WTC11 (cell line): Measurements from ENCODE around the gene TMEM234. TPM values are rescaled to one million over a fixed set of nuclear protein-coding genes. Genes with fewer than 3 reads are reported as not detected.

Experiments used
- AR ChIP-seq: fragments of 250-450 bp; sonication (Bioruptor Pico); IDR thresholded peaks from 2 replicates; pipeline ENCODE4 v1.9.0; 2021; ENCODE audit warnings: mild to moderate bottlenecking
- E2F4 ChIP-seq: sonication (generic); formaldehyde crosslinking; IDR thresholded peaks from 2 replicates; pipeline ENCODE4 v1.8.1; 2022; ENCODE audit warnings: low read depth, mild to moderate bottlenecking, moderate library complexity, missing genetic modification reagents, borderline replicate concordance
- E2F5 ChIP-seq: sonication (generic); formaldehyde crosslinking; IDR thresholded peaks from 2 replicates; pipeline ENCODE4 v1.8.1; 2022; ENCODE audit warnings: mild to moderate bottlenecking, moderate library complexity, missing genetic modification reagents
- ERG ChIP-seq: fragments of 250-450 bp; sonication (Bioruptor Pico); IDR thresholded peaks from 2 replicates; pipeline ENCODE4 v1.8.0; 2021; ENCODE audit warnings: mild to moderate bottlenecking
- FOXK1 ChIP-seq: sonication (generic); formaldehyde crosslinking; IDR thresholded peaks from 2 replicates; pipeline ENCODE4 v1.8.0; 2022; ENCODE audit warnings: mild to moderate bottlenecking, moderate library complexity, missing genetic modification reagents
- FOXP1 ChIP-seq: sonication (generic); formaldehyde crosslinking; IDR thresholded peaks from 2 replicates; pipeline ENCODE4 v1.8.0; 2022; ENCODE audit warnings: missing genetic modification reagents, mild to moderate bottlenecking, moderate library complexity, borderline replicate concordance
- IRF1 ChIP-seq: sonication (generic); formaldehyde crosslinking; IDR thresholded peaks from 2 replicates; pipeline ENCODE4 v1.8.0; 2023; ENCODE audit warnings: missing genetic modification reagents
- MLX ChIP-seq: sonication (generic); formaldehyde crosslinking; IDR thresholded peaks from 2 replicates; pipeline ENCODE4 v1.8.1; 2023; ENCODE audit warnings: mild to moderate bottlenecking, missing genetic modification reagents, moderate library complexity
- NR2C2 ChIP-seq: sonication (generic); formaldehyde crosslinking; IDR thresholded peaks from 2 replicates; pipeline ENCODE4 v1.8.0; 2022; ENCODE audit warnings: mild to moderate bottlenecking, missing genetic modification reagents
- PRDM15 ChIP-seq: sonication (generic); formaldehyde crosslinking; IDR thresholded peaks from 2 replicates; pipeline ENCODE4 v1.8.0; 2022; ENCODE audit warnings: missing genetic modification reagents
- SMAD4 ChIP-seq: sonication (generic); formaldehyde crosslinking; IDR thresholded peaks from 2 replicates; pipeline ENCODE4 v1.8.0; 2022; ENCODE audit warnings: mild to moderate bottlenecking, missing genetic modification reagents
- SOX15 ChIP-seq: fragments of 250-450 bp; sonication (Bioruptor Pico); IDR thresholded peaks from 2 replicates; pipeline ENCODE4 v1.9.0; 2021; ENCODE audit warnings: mild to moderate bottlenecking
- USF1 ChIP-seq: sonication (generic); formaldehyde crosslinking; IDR thresholded peaks from 2 replicates; pipeline ENCODE4 v1.8.0; 2022; ENCODE audit warnings: mild to moderate bottlenecking, missing genetic modification reagents
- USF2 ChIP-seq: sonication (generic); formaldehyde crosslinking; IDR thresholded peaks from 2 replicates; pipeline ENCODE4 v1.8.1; 2023; ENCODE audit warnings: mild to moderate bottlenecking, missing genetic modification reagents, moderate library complexity
- ZMAT4 ChIP-seq: fragments of 250-450 bp; sonication (Bioruptor Pico); IDR thresholded peaks from 2 replicates; pipeline ENCODE4 v1.9.0; 2021; ENCODE audit warnings: mild to moderate bottlenecking
- ZNF121 ChIP-seq: sonication (generic); formaldehyde crosslinking; IDR thresholded peaks from 2 replicates; pipeline ENCODE4 v1.8.0; 2023; ENCODE audit warnings: missing genetic modification reagents
- ZNF219 ChIP-seq: sonication (generic); formaldehyde crosslinking; IDR thresholded peaks from 2 replicates; pipeline ENCODE4 v1.8.0; 2023; ENCODE audit warnings: missing genetic modification reagents, mild to moderate bottlenecking, borderline replicate concordance
- ZNF232 ChIP-seq: sonication (generic); formaldehyde crosslinking; IDR thresholded peaks from 2 replicates; pipeline ENCODE4 v1.8.0; 2022; ENCODE audit warnings: mild to moderate bottlenecking, missing genetic modification reagents
- ZNF281 ChIP-seq: sonication (generic); formaldehyde crosslinking; IDR thresholded peaks from 2 replicates; pipeline ENCODE4 v1.8.0; 2023; ENCODE audit warnings: mild to moderate bottlenecking, missing genetic modification reagents
- ZNF396 ChIP-seq: fragments of 250-450 bp; sonication (Bioruptor Pico); IDR thresholded peaks from 2 replicates; pipeline ENCODE4 v1.8.0; 2021; ENCODE audit warnings: mild to moderate bottlenecking, moderate library complexity, borderline replicate concordance
- ZNF671 ChIP-seq: fragments of 250-450 bp; sonication (Bioruptor Pico); IDR thresholded peaks from 2 replicates; pipeline ENCODE4 v1.8.0; 2021; ENCODE audit warnings: mild to moderate bottlenecking
- total RNA-seq: library from RNA; stranded (reverse); gene quantifications from 3 replicates; pipeline ENCODE4 v1.2.3, GENCODE V29; 2021

TMEM234 gene
- total RNA-seq, 1 experiment from 2014 or later, result 11.9 TPM

- TF ChIP-seq IRF1 (CRISPR knock-in tag), result no peak
- peak; percentile 51 for TF ChIP-seq NR2C2
- TF ChIP-seq ZNF671 (CRISPR knock-in tag), result no peak
- no peak; the same call in 1 of the 2 replicates for TF ChIP-seq USF1 (CRISPR knock-in tag)
- no peak for TF ChIP-seq SOX15 (CRISPR knock-in tag)
- no peak for TF ChIP-seq ZNF396 (CRISPR knock-in tag)
- no peak for TF ChIP-seq ZNF281 (CRISPR knock-in tag)
- TF ChIP-seq ZNF232 (CRISPR knock-in tag), result no peak
- TF ChIP-seq ERG, result no peak
- no peak for TF ChIP-seq FOXP1 (CRISPR knock-in tag)
- peak; percentile 41; the same call in 1 of the 2 replicates for TF ChIP-seq FOXK1 (CRISPR knock-in tag)
- no peak for TF ChIP-seq SMAD4 (CRISPR knock-in tag)
- no peak for TF ChIP-seq ZNF219 (CRISPR knock-in tag)
- TF ChIP-seq MLX (CRISPR knock-in tag), result no peak
- TF ChIP-seq AR (CRISPR knock-in tag), result no peak
- no peak for TF ChIP-seq PRDM15
- no peak for TF ChIP-seq E2F4 (CRISPR knock-in tag)
- no peak for TF ChIP-seq USF2 (CRISPR knock-in tag)
- no peak for TF ChIP-seq ZMAT4 (CRISPR knock-in tag)
- no peak for TF ChIP-seq ZNF121
- no peak for TF ChIP-seq E2F5
Measured at GRCh38 chr1:32221980-32222755, at the start of gene TMEM234, which contains the start of gene EIF3I (continued).
